SU-DHL-6 (cell line): ENCODE data around the gene CYCS.

ENCODE experiments used
- EZH2phosphoT487 ChIP-seq: fragments of 200-600 bp; sonication (generic), shearing (Covaris generic); conservative IDR thresholded peaks from 2 replicates; pipeline ENCODE4 v1.6.1; 2018; ENCODE audit warnings: mild to moderate bottlenecking, antibody characterized with exemption, low read length, moderate library complexity, mixed read lengths
- TF ChIP-seq, protein P1 (sequence below): fragments of 200-600 bp; sonication (generic); IDR thresholded peaks from one replicate; pipeline ENCODE4 v1.5.1; 2017; ENCODE audit warnings: antibody characterized with exemption, mild to moderate bottlenecking, low read length, moderate library complexity; ENCODE audit not compliant: insufficient read depth, poor library complexity, severe bottlenecking

DNA sequence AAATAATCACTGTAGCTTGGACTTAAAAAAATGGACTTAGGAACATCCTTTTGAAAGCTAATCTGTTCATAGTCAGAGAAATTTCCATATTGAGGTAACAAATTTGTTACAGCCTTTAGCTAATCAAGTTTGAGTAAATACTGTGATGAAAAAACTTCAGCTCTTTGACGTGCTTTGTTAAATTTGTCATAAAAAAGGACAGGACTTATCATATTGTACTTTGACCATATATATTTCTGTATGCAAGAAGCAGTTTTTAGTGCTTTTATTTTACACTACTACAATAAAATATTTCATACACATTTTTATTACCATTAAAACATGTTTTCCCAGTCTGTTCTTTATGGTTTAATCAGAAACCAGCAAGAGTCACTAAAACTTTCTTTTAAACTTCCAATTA is 14.5 kb upstream of the CYCS start:
- TF ChIP-seq, protein P1, sequence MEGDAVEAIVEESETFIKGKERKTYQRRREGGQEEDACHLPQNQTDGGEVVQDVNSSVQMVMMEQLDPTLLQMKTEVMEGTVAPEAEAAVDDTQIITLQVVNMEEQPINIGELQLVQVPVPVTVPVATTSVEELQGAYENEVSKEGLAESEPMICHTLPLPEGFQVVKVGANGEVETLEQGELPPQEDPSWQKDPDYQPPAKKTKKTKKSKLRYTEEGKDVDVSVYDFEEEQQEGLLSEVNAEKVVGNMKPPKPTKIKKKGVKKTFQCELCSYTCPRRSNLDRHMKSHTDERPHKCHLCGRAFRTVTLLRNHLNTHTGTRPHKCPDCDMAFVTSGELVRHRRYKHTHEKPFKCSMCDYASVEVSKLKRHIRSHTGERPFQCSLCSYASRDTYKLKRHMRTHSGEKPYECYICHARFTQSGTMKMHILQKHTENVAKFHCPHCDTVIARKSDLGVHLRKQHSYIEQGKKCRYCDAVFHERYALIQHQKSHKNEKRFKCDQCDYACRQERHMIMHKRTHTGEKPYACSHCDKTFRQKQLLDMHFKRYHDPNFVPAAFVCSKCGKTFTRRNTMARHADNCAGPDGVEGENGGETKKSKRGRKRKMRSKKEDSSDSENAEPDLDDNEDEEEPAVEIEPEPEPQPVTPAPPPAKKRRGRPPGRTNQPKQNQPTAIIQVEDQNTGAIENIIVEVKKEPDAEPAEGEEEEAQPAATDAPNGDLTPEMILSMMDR = no peak
- TF ChIP-seq EZH2phosphoT487 = no peak
